HEK293T (cell line): ENCODE results near the gene RAD51AP2.

ENCODE experiments used
- CTCF ChIA-PET: fragments of 350-600 bp; formaldehyde crosslinking; extraction: SDS; loops from one replicate; lab custom pipeline; 2021; ENCODE audit warnings: antibody characterized with exemption, inconsistent platforms; lab: Yijun Ruan, JAX
- POLR2A ChIA-PET: fragments of 350-600 bp; formaldehyde crosslinking; extraction: SDS; loops from one replicate; lab custom pipeline; 2020; ENCODE audit warnings: antibody characterized with exemption, inconsistent platforms; lab: Yijun Ruan, JAX
- DNase-seq: peaks from one replicate; pipeline ENCODE4 v3.0.0; 2012; ENCODE audit warnings: mixed read lengths; ENCODE audit errors: extremely low spot score
- ARNT ChIP-seq: fragments of 450-650 bp; IDR thresholded peaks from 2 replicates; pipeline ENCODE4 v1.6.1; 2017; ENCODE audit warnings: mild to moderate bottlenecking
- BHLHE40 ChIP-seq: fragments of 450-650 bp; IDR thresholded peaks from 2 replicates; pipeline ENCODE4 v1.6.1; 2016; ENCODE audit warnings: mild to moderate bottlenecking, moderate library complexity, borderline replicate concordance
- CTBP1 ChIP-seq: fragments of 450-650 bp; IDR thresholded peaks from 2 replicates; pipeline ENCODE4 v1.6.1; 2016; ENCODE audit warnings: borderline replicate concordance
- ELF4 ChIP-seq: fragments of 450-650 bp; IDR thresholded peaks from 2 replicates; pipeline ENCODE4 v1.6.1; 2017; ENCODE audit warnings: antibody characterized with exemption
- FOXA1 ChIP-seq: fragments of 450-650 bp; IDR thresholded peaks from 2 replicates; pipeline ENCODE4 v1.6.1; 2016; ENCODE audit warnings: mild to moderate bottlenecking
- FOXK2 ChIP-seq: fragments of 450-650 bp; IDR thresholded peaks from 2 replicates; pipeline ENCODE4 v1.6.1; 2016; ENCODE audit warnings: mild to moderate bottlenecking
- FOXM1 ChIP-seq: fragments of 450-650 bp; IDR thresholded peaks from 2 replicates; pipeline ENCODE4 v1.6.1; 2017; ENCODE audit warnings: mild to moderate bottlenecking, borderline replicate concordance
- HDGF ChIP-seq: fragments of 450-650 bp; IDR thresholded peaks from 2 replicates; pipeline ENCODE4 v1.6.1; 2017; ENCODE audit warnings: antibody characterized with exemption, borderline replicate concordance
- L3MBTL2 ChIP-seq: fragments of 450-650 bp; conservative IDR thresholded peaks from 2 replicates; pipeline ENCODE4 v1.6.1; 2016; ENCODE audit warnings: mild to moderate bottlenecking
- LEF1 ChIP-seq: fragments of 450-650 bp; IDR thresholded peaks from 2 replicates; pipeline ENCODE4 v1.6.1; 2017; ENCODE audit warnings: mild to moderate bottlenecking, borderline replicate concordance
- NFRKB ChIP-seq: fragments of 450-650 bp; IDR thresholded peaks from 2 replicates; pipeline ENCODE4 v1.6.1; 2016; ENCODE audit warnings: mild to moderate bottlenecking, moderate library complexity
- SP1 ChIP-seq: fragments of 450-650 bp; IDR thresholded peaks from 2 replicates; pipeline ENCODE4 v1.6.1; 2017
- SUZ12 ChIP-seq: fragments of 450-650 bp; IDR thresholded peaks from 2 replicates; pipeline ENCODE4 v1.6.1; 2016; ENCODE audit warnings: mild to moderate bottlenecking
- TARDBP ChIP-seq: fragments of 450-650 bp; IDR thresholded peaks from 2 replicates; pipeline ENCODE4 v1.6.1; 2016
- ZNF384 ChIP-seq: fragments of 450-650 bp; IDR thresholded peaks from 2 replicates; pipeline ENCODE4 v1.6.1; 2016
- TF ChIP-seq, protein P1 (sequence below): fragments of 450-650 bp; IDR thresholded peaks from 2 replicates; pipeline ENCODE4 v1.6.1; 2016

RAD51AP2 gene

DNA sequence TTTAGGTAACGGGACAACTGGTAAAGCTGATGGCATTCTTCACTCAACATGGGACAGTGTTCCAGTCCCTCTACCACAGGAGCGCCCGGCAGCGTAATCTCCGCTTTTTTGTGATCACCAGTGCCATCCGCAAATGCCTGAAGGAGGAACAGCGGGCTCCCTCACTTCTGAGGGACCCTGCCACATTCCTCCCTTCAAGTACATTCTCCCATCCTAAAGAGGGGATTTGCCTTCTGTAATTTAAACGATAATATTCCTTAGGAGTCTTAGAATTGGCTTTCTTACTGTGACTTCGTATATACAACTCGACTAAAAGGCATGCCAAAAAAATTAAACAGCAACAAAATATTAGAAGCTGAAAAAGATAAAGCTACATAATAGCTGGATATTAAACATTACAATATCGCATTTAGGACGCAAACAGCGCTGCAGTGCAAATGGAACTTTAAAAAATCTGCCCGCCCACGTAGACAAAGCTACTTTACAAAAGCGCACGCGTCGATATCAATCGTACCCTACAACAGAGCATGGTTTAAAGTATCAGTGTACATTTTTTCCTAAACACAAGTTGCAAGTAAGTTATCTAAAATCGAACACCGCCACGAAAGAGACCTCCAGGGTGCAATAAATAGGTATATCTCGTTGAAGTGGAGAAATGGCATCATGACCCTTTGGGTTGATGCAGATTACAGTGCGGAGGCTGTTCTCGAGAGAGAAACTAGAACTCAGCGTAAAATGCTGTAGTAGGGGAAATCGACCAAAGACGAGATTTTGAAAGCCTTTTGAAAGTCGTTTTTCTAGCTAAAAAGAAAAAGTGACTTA is 20.0 kb upstream of the RAD51AP2 start:
- ChIA-PET POLR2A (no interaction called here), CTCF (interaction anchor here (0.8 kb wide), 1 partner anchor 36 kb away, joined by 3 read pairs; no protein-coding TSS in a partner anchor)
- peak; percentile 9 for DNase-seq
- TF ChIP-seq FOXK2 (no peak), FOXA1 (no peak), L3MBTL2 (no peak), NFRKB (no peak), TARDBP (no peak), LEF1 (no peak), HDGF (no peak), ZNF384 (no peak), FOXM1 (no peak), CTBP1 (no peak), SUZ12 (no peak), ARNT (no peak), SP1 (no peak), ELF4 (no peak), BHLHE40 (no peak)
- TF ChIP-seq, protein P1, sequence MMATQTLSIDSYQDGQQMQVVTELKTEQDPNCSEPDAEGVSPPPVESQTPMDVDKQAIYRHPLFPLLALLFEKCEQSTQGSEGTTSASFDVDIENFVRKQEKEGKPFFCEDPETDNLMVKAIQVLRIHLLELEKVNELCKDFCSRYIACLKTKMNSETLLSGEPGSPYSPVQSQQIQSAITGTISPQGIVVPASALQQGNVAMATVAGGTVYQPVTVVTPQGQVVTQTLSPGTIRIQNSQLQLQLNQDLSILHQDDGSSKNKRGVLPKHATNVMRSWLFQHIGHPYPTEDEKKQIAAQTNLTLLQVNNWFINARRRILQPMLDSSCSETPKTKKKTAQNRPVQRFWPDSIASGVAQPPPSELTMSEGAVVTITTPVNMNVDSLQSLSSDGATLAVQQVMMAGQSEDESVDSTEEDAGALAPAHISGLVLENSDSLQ, result no peak

DNA sequence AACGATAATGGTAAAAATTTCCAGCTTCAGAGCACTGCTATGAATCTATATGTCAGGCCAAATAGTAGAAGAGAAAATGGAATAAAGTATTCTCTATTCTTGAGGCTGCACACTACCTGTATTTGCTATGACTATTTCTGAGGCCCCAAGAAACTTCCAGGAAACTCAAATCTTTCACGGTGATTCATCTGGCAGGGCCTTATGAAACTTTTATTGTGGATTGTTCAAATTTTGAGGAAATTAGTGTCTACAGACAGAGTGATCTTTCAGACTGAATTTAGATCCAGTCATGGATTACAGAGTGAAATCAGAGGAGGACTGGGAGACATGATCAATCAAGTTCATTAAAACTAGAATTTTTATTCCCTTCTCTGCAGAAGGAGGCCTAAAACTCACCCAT is 18.2 kb upstream of the RAD51AP2 start:
- POLR2A ChIA-PET, result no interaction called here
- no peak for DNase-seq
- no peak for TF ChIP-seq CTBP1
- TF ChIP-seq HDGF, result no peak
- TF ChIP-seq SUZ12, result no peak
- TF ChIP-seq FOXA1, result no peak
- TF ChIP-seq ELF4, result no peak
- CTCF ChIA-PET, result no interaction called here

DNA sequence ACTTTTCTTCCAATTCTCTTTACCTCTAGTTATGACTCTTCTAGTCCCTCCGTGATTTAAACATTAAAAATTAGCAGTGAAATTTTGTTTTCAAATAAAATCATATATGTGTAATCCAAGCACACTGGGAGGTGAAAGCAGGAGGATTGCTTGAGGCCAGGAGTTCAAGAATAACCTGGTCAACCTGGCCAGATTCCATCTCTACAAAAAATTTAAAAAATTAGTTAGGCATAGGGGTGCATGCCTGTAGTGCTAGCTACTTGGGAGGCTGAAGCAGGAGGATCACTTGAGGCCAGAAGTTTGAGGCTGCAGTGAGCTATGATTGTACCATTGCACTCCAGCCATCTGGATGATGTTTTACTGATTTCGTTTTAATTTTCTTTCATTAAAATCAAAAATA is 15.3 kb upstream of the RAD51AP2 start:
- POLR2A ChIA-PET, result no interaction called here
- no peak for TF ChIP-seq TARDBP
- no peak for TF ChIP-seq L3MBTL2
- no peak for TF ChIP-seq ELF4
- no peak for TF ChIP-seq ARNT
- no peak for TF ChIP-seq LEF1
- TF ChIP-seq CTBP1, result no peak
- TF ChIP-seq SP1, result no peak
- TF ChIP-seq HDGF, result no peak
- TF ChIP-seq FOXA1, result no peak
- CTCF ChIA-PET, result no interaction called here
- no peak for DNase-seq

DNA sequence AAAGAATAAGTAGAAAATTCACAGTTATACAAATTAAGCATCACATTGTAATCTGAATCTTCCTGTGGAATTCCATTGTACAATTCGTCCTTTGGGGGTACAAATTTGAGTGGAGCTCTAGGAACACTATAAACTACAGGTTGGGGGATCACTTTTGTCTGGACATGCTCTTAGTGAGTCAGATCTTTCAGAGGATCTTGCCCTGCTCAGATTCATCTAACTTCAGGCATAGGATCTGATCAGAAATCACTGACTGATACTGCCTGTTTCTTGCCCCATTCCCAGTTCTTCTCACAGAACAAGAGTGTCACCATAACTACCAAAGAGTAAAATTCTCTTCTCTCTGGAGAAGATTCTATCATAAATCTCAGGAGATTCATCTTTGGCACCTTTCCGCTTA is 11.5 kb upstream of the RAD51AP2 start:
- ChIA-PET CTCF (no interaction called here), POLR2A (no interaction called here)
- TF ChIP-seq CTBP1 (no peak), FOXA1 (no peak), ELF4 (no peak), SP1 (no peak), L3MBTL2 (no peak), SUZ12 (no peak), FOXK2 (no peak), FOXM1 (no peak), HDGF (no peak), BHLHE40 (no peak), LEF1 (no peak), ZNF384 (no peak), ARNT (no peak), TARDBP (no peak)
- TF ChIP-seq, protein P1, result no peak
- no peak for DNase-seq

DNA sequence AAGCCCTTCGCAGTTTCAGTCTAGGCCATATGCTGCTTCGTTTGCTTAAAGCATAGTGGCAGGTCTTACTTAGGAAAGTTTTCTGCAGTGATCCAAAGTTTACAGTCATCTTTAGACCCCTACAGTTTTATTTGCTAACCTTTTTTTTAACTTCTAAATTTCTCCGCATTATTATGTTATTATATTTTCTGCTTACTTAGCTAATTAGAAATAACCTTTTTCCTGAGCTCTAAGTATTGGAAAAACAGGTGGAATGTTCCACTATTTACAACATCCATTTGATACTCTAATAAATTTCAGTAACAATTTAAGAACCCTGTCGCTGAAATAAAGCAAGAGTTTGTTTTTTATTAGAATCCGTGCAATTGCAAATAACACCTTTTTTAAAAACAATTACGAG is 4.1 kb upstream of the RAD51AP2 start:
- ChIA-PET POLR2A (no interaction called here), CTCF (interaction anchor here (0.6 kb wide), 1 partner anchor 659 kb away, joined by 3 read pairs; no protein-coding TSS in a partner anchor)
- TF ChIP-seq SUZ12 (no peak), BHLHE40 (no peak), CTBP1 (no peak), TARDBP (no peak), FOXM1 (no peak), FOXK2 (no peak), ARNT (no peak), ZNF384 (no peak), L3MBTL2 (no peak), NFRKB (no peak), ELF4 (no peak), HDGF (no peak), LEF1 (no peak), FOXA1 (no peak), SP1 (no peak)
- TF ChIP-seq, protein P1, result no peak
- no peak for DNase-seq

DNA sequence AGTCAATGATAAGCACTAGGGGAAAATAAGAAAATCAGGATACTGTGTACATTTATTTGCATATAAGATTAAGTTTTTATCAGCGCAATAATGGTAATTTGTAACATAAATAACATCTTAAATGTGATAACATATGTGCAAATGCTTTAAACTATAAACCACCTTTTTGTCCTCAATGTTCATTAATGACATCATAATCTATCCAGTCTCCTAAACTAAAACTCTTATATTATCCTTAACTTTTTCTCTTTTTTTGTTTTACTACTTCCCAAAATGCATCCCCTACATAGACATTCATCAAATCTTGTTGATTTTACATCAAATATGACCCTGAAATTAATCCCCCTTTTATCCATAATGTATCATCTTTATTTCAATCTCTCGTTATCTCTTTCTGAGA is 3.4 kb upstream of the RAD51AP2 start:
- DNase-seq, result no peak
- TF ChIP-seq SP1, result no peak
- TF ChIP-seq ZNF384, result no peak
- TF ChIP-seq LEF1, result no peak
- TF ChIP-seq NFRKB, result no peak
- TF ChIP-seq TARDBP, result no peak
- no peak for TF ChIP-seq SUZ12
- no peak for TF ChIP-seq ARNT
- TF ChIP-seq L3MBTL2, result no peak
- no peak for TF ChIP-seq BHLHE40
- TF ChIP-seq FOXM1, result no peak
- no peak for TF ChIP-seq FOXA1
- TF ChIP-seq, protein P1, result no peak
- CTCF ChIA-PET, result no interaction called here
- POLR2A ChIA-PET, result no interaction called here
